Uterus (tissue), 2 donors: Measurements from ENCODE around the gene TAF15.

ENCODE experiments used
- POLR2A ChIP-seq, 2 donors: fragments of 450-650 bp; IDR thresholded peaks; one replicate each; pipeline ENCODE4 v1.6.1; 2016; ENCODE audit warnings: antibody characterized with exemption in 2 of 2, mild to moderate bottlenecking in 1 of 2, moderate library complexity in 1 of 2
- TF ChIP-seq, protein P1 (sequence below), 4 experiments: fragments of 200-600 bp in 2 of 4; fragments of 450-650 bp in 2 of 4; sonication (generic) in 2 of 4; IDR thresholded peaks; one replicate each; pipeline ENCODE4 v1.5.1; 2016 to 2019; ENCODE audit warnings: antibody characterized with exemption in 4 of 4, mild to moderate bottlenecking in 2 of 4, moderate library complexity in 1 of 4

DNA sequence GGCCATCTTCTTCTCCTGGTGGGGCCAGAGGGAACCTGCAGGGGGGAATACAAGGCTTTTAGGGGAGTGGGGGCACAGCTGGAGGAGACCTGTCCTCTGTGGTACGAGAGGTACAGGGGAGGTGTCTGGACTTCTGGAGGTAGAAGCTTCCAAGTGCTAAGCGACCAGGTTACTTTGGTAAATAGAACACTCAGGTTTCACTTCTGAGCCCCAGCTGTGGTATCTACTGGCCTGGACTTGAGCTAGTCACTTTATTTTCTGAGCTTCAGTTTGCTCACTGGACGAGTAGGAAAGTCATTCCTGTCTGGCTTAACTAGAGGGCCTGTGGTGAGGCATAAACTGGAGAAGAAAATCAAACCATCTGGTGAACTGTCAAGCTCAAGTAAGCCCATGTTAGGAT lies 59.5 kb downstream of the TAF15 start, which contains the start of gene HEATR9:
- TF ChIP-seq, protein P1, sequence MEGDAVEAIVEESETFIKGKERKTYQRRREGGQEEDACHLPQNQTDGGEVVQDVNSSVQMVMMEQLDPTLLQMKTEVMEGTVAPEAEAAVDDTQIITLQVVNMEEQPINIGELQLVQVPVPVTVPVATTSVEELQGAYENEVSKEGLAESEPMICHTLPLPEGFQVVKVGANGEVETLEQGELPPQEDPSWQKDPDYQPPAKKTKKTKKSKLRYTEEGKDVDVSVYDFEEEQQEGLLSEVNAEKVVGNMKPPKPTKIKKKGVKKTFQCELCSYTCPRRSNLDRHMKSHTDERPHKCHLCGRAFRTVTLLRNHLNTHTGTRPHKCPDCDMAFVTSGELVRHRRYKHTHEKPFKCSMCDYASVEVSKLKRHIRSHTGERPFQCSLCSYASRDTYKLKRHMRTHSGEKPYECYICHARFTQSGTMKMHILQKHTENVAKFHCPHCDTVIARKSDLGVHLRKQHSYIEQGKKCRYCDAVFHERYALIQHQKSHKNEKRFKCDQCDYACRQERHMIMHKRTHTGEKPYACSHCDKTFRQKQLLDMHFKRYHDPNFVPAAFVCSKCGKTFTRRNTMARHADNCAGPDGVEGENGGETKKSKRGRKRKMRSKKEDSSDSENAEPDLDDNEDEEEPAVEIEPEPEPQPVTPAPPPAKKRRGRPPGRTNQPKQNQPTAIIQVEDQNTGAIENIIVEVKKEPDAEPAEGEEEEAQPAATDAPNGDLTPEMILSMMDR (IDR thresholded peaks at IDR 0.05): no peak
- no peak for TF ChIP-seq POLR2A (IDR thresholded peaks at IDR 0.05)
